ENCODE measurements around the gene ADCY7.

Gene ADCY7

DNA sequence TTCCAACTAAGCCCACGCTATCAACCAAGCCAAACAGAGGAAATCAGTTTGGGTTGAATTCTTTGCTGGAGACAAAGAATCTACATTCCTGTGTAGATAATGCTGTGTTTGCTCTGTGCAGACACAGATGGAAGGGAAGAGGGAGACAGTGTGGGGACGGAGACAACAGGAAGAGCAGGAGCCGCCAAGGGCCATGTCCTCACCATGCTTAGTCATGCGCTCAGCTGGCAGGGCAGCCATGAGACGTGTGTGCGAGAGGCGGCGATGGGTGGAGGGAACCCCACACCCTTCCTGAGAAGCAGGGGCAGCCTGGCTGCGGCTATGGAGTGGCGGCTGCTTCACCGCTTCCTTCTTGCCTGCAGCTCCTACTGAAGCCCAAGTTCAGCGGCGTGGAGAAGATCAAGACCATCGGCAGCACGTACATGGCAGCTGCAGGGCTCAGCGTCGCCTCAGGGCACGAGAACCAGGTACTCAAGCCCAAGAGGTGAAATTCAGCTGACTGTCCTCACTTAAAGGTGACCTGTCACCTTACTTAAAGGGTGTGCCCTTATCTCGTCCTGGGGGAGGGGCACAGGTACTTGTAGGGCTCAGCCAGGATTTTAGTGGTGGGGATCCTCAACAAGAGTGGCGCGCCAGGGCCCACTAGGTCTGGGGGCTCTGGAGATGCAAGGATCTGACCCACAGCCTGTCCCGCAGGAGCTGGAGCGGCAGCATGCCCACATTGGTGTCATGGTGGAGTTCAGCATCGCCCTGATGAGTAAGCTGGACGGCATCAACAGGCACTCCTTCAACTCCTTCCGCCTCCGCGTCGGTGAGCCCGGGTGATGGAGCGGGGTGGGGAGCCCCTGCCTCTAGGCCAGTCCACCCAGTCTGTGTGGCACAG lies 47.5 kb downstream of the ADCY7 start:
- peak; percentile 18 for DNase-seq (ENCODE audit: low spot score)

DNA sequence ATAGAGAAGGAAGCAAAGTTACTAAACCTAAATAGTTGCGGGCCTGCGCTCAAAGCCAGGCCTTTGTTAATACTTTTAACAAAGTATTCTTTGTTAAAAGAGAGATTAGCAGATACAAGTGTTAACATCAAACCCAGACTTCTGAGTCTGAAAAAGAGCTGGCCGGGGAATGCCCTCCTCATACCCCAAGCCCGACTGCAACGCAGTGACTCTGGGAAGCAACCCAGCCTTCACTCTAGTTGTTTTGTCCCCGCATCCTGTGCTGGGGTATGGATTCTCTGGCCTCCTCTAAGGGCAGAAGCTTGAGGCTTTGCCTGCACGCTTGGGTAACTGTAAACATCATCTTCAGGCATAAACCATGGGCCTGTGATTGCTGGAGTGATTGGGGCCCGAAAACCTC lies 48.3 kb downstream of the ADCY7 start:
- DNase-seq (ENCODE audit: low spot score) = no peak

DNA sequence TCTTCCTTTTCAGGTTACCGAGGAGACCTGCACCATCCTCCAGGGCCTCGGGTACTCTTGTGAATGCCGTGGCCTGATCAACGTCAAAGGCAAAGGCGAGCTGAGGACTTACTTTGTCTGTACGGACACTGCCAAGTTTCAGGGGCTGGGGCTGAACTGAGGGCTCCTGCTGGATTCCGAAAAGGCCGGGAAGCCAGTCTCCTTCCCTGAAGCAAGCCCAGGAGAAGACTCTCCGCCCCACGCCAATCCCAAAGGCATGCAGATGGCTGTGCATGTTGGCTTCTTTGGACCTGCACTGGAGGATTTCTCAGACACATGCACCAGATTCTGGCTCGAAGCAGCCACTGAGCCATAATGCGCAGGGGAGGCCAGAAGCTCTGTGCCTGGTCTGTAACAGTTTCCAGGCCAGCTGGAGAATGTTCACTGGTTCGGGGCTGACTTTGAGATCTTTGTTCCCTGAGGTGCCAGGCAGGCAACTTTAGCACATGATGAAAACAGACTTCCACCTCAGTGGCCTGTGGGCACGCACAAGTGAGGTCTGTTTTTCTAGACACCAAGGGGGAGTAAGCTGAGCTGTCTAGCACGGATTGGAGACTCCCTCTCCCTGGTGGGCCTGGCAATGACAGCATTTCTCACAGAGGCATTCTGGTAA lies 49.1 kb downstream of the ADCY7 start:
- DNase-seq (ENCODE audit: low spot score) = no peak

DNA sequence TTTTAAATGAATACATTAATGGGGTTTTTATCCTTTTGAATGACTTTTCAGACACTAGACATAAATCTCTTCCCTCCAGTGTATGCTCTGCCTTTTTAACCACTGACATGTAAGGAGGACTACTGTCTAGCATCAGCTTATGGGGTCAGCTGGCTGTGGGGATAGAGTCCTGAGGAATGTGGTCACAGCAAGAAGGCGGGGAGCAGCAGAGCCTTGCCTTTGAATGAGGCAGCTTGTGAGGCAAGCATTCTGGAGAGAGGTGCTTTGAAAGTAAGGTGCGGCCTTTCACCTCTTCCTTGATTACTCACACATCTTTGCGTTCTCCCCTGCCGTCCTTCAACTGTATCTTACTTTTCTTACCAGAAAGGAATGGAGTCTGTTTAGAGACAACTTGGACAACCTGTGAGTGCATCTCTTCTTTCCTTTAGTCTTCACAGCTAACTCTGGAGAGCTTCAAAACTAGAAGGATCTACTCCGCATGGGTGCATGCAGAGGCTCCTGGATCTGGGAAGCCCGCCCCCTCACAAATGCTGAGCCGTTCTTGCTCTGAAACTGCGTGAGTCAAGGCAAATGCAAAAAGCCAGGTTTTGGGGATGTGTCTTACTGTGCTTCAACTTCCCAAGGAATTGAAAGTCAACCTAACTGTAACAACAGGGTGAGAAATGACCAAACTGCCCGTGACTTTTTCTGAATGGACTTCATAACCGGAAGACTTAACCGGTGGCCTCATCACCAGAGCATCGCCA lies 49.9 kb downstream of the ADCY7 start:
- no peak for DNase-seq (ENCODE audit: low spot score)

DNA sequence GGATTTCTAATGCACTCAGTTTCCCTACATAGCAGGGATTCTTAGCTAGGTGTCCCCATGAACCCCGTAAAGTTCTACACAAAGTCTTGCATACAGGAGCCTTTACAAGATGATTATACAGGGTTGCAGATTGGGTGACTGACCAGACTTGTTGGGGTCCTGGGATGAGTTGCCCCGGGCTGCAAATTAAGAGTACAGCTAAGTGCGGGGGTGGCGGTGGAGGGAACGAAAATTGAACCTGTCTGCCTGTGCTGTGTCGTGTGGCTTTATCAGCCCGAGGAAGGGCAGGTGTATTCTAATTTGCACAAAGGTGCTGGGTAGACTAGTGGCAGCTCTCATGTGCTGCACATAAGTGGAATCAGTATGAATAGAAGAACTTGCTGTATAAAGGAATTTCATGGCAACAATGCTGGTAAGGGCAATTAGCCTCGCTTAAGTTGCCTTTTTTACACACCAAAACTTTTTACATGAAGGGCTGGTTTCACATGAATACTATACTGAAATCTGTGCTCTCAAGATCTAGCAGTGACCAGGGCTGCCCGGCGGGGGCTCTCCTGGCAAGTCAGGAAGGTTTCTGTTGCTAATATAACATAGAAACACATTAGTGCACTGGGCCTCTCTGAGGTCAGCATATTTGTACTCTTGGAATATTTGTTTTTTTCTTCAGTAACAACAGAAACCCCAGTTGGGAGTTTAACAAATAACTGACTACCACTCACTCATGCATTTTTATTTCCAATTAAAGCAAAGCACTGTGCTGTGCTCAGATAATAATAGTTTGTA lies 50.7 kb downstream of the ADCY7 start:
- no peak for DNase-seq (ENCODE audit: low spot score)

DNA sequence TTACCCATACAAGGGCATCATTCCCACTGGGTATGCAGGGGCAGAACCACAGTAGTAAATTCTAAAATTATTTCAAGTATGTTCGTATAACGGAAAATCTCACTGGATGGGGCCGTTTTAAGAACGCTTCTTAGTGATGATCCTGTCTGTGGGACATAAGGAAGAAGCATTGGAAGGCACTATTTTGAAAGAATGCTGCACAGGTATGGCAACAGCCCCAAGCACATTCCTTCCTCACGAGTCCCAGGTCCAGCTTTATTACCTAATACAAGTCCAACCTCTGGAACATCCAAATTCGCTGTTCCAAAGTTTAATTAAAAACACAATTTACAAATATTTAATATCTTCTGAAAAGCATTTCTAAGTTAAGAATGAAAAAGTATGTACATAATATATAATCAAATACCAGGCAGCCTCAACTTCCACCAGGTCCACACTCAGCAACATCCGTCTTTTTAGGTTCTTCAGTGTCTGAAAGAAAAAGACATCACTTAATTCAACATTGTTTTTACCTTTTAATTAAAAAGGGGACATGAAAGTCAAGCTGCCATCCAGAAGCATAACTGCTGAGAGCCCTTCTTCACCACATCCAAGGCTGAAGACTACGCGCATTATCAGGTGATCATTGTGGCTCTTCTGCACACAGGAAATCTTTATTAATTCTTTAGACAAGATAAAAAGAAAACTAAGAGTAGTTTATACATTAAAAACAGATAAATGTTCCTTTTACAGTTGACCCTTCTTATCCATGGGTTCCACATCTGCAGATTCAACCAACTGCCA lies 52.6 kb downstream of the ADCY7 start:
- DNase-seq (ENCODE audit: low spot score) = no peak

DNA sequence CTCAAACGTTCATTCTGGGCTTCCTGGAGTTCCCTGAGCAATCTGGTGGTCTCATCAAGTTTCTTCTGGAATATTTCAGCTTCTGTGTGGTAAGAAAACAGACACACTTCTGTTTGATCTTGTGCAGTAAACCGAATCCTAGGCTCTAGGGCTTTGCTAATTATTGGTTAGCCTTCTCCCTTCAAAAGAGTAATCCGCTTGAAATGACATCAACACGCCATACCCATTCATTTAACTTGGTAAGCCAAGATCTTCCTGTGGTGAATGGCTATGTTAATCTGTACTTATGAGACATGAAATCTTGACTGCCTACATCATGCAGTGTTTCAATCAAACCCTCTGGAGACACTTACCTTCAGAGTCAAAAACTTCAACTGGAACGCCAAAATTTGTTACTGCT lies 54.0 kb downstream of the ADCY7 start:
- DNase-seq (ENCODE audit: low spot score) = no peak

DNA sequence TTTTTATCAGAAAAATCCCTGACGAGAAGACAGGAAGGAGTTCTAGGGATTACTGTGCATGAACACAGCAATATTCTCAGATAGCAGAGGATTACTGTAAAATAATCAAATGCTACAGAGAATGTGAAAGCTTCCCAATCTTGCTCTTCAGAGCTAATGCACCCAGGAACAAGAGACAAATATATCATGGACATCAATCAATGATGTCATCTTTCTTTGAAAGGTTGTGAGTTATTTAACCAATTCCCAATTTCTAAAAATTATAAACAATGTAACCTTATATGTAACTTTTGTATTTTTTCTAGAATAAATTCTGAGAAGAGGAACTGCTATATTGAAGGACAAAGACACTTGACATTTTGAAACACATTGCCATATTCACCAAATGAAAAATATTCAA lies 56.0 kb downstream of the ADCY7 start:
- DNase-seq (ENCODE audit: low spot score) = no peak

DNA sequence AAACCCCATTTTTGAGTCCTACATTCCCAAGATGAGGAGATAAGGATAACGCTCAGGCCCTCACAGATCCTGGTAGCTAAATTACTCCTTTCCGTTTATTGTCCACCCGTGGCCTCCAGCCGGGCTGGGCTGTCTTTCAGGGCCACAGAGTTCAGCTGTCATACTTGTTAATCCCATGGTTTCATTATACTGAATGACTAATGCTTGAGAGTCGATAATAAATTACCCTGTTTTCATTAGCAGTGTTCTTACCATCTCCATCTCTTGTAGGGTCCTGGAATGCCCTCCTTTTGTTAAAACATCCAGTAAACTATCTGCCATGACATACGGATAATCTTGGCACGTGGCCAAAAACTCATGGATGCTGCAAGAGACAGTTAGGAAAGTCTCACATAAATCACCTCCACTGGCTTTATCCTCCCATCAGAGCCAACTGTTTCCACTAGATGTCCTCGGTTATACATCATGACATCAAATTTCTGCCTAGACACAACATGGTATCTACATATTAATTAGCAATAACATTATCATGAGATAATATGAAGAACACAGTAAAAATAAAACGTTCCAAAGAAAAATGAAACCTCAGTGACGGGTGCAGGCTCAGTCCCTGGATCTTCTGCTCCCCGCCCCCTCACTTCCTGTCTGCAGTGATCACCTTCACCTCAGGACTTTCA lies 57.1 kb downstream of the ADCY7 start:
- no peak for DNase-seq (ENCODE audit: low spot score)

DNA sequence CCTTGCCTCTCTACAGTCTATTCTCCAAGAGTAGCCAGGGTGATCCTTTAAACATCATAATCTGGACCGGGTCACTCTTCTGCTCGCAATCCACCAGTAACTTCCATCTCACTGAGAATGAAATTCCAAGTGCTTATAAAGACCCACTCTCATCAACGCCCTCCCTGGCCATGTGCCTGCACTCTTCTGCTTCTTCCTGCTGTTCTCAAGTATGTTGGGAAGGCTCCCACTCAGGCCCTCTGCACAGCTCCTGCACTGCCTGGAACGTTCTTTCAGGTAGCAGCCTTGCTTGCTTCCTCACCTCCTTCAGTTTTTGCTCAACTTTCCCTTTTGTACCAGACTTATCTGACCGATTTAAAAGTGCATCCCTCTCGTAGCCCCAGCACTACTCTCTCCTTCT lies 58.0 kb downstream of the ADCY7 start:
- no peak for DNase-seq (ENCODE audit: low spot score)

DNA sequence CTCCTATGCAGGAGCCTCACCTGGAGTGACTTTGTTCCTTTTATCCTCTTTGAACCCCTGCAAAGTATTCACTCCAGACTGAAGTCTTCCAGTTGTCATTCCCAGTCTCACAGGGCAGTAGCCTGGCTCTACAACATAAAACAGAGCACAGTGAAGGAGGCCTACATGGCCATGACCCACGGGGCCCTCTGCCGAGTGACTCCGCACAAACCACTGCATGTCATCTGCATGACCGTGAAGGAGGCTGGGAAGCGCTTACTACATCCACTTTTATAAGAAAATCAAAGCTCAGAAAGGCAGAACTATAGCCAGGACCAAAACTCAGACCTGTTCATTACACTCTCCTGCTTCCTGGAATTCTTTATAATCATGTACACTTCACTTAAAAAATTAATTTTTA lies 59.9 kb downstream of the ADCY7 start:
- no peak for DNase-seq (ENCODE audit: low spot score)

DNA sequence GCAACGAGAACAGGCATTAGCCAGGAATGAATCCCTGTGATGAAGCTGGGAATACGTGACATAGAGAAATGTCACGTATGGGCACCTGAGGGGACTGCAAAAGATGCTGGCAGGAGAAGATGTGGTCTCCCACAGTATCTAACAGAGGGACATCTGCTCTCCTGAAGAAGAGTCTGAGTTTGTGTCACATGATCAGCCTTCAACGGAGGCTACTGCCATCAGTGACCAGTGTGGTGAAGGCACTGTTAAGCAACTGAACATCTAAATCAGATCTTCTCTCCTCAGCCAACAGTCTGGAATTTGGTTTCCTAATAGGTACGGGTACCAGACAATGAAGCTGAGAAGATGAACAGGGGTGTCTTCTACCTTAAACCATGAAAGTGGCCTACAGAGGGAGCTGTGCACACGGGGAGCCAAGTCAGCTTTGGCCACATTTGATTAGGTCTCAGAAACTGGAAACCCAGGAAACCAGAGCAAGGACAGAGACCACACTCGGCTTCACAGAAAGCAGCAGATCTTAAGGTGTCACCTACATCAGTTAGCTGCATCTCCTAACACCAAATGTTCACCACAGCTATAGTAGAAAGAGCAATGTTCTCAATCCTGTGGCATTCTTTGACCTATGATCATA lies 60.6 kb downstream of the ADCY7 start:
- no peak for DNase-seq (ENCODE audit: low spot score)

DNA sequence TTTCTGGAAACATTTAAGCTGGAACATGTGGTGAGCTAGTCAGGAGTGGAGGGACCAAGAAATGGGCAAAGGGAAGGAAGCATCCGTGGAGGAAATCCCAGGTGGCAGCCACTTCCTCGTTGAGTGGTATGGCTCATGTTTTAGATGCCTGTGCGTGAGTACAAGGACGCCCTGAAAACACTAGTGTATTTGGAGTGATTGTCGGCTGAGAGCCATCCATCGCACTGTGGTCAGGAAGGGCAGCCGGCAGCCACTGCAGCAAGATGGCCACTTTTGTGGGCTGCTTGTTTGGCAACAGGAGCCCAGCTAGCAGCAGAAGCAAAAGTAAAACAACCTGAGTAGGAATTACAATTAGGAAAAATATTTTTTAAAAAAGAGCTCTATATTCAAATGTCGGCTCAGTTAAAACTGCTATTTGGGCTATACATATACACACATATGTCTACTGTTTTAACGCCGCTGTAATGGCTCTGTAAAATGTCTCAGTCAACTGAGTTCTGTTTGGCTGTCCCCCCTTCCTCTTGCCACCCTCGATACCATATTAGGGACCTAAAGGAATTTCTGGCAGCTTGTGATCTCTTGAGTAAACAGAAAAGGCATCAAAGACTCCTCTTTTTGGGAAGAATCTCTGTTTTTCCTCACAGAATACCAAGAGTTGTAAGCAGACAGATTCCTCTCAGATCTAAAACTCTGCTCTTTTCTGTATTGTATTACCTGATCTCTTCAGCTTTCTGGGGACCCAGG lies 63.3 kb downstream of the ADCY7 start:
- no peak for DNase-seq (ENCODE audit: low spot score)

DNA sequence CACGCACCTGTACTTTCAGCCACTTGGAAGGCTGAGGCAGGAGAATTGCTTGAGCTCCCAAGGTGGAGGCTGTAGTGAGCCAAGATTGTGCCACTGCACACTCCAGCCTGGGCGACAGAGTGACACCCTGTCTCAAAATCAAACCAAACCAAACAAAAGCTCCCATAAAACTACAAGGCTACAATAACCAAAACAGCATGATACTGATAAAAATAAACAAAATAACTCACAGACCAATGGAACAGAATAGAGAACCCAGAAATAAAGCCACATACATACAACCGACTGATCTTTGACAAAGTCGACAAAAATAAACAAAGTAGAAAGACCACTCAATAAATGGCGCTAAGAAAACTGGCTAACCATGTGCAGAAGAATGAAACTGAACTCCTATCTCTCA lies 65.2 kb downstream of the ADCY7 start:
- no peak for DNase-seq (ENCODE audit: low spot score)

DNA sequence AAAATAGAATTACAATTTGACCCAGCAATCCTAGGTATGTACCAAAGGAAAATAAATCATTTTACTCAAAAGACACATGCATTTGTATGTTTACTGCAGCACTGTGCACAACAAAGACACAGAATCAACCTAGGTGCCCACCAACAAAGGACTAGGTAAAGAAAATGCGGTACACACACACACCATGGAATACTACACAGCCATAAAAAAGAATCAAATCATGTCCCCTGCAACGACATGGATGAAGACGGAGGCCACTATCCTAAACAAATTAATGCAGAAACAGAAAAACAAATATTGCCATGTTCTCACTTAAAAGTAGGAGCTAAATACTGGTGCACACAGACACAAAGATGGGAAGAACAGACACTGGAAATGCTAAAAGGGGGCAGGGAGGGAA lies 66.2 kb downstream of the ADCY7 start:
- no peak for DNase-seq (ENCODE audit: low spot score)

DNA sequence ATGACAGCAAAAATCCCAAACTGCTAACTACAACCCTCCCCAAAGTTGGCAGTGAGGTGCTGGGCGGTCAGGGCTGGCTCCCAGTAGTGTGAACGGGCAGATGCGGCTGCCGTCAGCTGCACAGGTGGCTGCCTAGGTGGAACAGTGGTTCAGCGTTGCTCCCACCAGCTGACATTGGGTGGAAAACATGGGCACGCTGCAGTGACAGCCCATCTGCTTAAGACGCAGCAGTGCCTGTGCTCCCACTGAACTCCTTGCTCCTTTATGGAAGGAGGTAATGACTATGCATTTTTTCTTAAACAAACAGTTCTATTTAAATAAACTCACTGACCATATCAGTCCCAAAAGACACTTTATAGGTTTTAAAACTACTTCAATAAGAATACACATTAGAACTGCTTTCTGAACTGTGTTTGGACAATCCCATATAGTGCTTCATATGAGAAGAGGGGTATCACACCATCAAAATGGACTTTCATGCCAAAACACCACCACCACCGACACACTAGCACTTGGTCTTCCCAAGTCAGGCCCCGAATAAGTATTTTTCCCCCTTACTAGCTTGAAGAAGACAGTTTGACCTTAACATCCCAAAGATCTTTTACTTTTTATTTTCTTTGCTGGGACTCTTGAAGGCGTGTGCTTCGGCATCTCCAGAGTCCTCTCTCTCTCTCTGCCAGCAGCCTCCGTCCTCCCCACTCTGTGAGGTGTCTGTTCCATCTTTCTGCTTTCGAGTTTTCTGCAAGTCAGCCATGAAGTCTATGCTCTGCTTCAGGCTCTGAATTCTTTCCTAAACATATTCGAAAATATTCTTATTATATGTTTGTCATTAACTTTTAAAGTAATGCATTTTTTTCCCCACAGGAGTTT lies 68.0 kb downstream of the ADCY7 start:
- DNase-seq (ENCODE audit: low spot score) = no peak

DNA sequence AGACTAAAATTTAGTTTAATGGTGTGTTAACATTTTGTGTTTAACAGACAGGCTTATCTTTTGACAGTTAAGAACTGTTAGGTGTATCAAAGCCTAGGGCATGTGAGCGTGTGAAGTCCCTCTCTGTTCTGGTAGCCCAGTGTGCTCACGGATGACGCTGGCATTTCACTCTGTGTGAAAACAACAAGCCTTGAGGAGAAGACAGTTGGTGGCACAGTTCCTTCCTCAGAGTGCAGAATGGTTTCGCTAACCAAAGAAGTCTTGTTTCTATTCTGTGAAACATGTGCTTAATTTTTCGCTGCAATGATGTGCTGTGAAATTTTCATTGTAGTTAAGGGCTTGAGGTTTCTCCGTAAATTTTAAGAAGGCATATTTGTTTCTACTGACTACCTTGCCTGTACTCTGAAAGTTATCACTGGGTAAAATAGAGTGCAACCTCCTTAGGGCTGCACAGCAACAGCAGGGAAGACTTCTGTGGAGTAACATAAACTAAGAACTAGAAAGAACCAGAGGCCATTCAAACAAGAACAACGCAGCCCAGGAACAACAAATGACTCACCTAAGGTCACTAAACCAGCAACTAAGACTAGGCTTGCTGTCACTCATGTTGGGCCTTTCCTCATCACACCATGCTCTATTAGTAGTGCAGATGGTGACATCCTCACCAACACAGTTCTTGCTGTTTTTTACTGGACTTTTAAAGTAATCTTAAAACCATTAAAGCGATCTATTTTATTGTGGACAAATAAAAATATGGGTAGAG lies 69.0 kb downstream of the ADCY7 start:
- no peak for DNase-seq (ENCODE audit: low spot score)

DNA sequence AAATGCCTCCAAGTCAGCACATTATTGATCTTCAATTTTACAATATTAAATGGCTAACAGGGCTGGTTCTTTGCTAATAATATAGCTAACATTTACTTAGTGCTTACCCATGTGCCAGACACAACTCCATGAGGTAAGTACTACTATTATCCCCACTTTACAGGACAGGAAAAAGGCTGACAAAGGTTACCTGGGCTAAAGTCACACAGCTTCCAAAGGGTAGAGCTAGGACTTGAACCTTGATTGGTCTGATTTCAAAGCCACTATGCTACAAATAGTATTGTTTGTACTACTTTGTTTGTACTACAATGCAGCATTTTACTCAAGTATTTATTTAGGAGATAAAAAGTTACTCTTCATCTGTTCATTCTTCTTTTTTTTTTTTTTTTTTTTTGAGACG lies 70.5 kb downstream of the ADCY7 start:
- no peak for DNase-seq (ENCODE audit: low spot score)

All from kidney capillary endothelial cell (primary cell).